ENCODE measurements around the gene ACTL6B. TPM values are rescaled to one million over a fixed set of nuclear protein-coding genes. Genes with fewer than 3 reads are reported as not detected.
A peak's percentile ranks its signal among the peaks of the same experiment; 100 is the strongest.
"Not testable (repeated sequence)": the region's sequence is repeated elsewhere in the genome, so short reads cannot be mapped to it uniquely, and the experiment has no call there.

ACTL6B gene
- not detected for total RNA-seq

DNA sequence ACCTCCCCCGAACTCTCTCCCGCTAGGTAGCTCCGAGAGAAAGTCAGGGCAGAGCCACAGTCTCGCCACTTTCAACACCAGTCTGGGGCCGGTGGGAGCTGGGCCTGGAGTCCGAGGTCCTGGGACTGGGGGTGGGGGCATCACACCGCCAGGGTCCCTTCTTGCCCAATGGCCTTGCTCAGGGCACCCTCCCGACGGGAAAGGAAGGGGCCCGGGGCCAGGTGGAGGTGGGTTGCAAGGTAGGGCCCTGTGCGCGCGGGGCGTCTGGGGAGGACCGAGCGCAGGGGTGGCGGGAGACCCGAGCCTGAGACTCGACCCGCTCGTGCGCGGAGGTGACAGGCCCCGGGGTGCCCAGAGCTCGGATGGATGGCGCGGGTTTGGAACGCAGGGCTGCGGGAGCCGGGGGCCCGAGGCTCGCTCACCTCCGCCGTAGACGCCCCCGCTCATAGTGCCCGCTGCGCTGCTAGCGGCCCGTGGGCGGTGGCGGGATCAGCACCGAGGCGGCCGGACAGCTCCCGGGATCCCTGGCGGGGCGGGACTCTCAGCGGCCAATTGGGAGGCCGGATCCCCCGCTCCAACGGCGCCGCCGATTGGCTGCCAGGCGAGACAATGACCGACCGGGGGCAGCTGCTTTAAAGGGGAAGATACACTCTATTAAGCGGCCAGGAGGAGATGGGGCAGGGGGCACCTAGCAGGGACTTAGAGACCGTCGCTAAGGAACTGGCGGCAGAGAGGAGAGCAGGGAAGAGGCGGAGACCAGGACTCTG is at the start of gene ACTL6B:
ACTL6B (minus strand) TSS at position 541 of the 767 bp plus-strand sequence; CDS start at position 447, 94 bp downstream.
- WGBS, 2 donors, result 14 to 15% methylated on average over 21 to 56 of the region's 63 CpGs
- no peak for DNase-seq (ENCODE audit: low spot score in 2 of 2)
- intact Hi-C loops (cut with DNase I; ENCODE audit: low total_unique reads), result no loop called here
- TF ChIP-seq, protein P1, sequence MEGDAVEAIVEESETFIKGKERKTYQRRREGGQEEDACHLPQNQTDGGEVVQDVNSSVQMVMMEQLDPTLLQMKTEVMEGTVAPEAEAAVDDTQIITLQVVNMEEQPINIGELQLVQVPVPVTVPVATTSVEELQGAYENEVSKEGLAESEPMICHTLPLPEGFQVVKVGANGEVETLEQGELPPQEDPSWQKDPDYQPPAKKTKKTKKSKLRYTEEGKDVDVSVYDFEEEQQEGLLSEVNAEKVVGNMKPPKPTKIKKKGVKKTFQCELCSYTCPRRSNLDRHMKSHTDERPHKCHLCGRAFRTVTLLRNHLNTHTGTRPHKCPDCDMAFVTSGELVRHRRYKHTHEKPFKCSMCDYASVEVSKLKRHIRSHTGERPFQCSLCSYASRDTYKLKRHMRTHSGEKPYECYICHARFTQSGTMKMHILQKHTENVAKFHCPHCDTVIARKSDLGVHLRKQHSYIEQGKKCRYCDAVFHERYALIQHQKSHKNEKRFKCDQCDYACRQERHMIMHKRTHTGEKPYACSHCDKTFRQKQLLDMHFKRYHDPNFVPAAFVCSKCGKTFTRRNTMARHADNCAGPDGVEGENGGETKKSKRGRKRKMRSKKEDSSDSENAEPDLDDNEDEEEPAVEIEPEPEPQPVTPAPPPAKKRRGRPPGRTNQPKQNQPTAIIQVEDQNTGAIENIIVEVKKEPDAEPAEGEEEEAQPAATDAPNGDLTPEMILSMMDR (IDR thresholded peaks at IDR 0.05), result no peak
- TF ChIP-seq POLR2A (IDR thresholded peaks at IDR 0.05), result no peak
- no peak within 1 kb of the TSS for H3K4me3 ChIP-seq (ENCODE audit: low read depth, poor library complexity, severe bottlenecking)

DNA sequence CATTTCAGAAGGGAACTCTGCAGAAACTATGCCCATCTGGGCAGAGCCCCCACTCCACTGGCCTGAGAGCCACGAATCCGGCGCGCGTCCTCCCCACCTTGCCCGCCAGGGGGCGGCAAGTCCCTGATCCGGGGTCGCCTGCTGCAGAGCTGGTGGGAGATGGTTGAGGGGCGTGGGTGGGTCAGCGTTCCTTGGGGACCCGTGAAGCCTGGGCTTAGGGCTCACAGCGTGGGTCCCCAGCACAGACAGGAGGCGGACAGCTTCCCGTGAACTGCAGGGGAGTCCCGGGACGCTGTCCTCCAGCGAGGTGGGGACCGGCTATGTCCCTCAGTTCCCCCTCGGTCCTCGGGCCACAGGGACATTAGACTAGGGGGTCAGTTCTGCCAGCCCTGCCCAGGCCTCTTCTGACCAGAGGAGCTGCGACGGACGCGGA is 49.1 kb upstream of the ACTL6B start:
- intact Hi-C loops (cut with DNase I; ENCODE audit: low total_unique reads), result no loop called here
- DNase-seq (ENCODE audit: low spot score in 2 of 2), result peak in 1 of 2 donors; percentile 95
- no peak for TF ChIP-seq POLR2A (IDR thresholded peaks at IDR 0.05)
- TF ChIP-seq, protein P1 (IDR thresholded peaks at IDR 0.05), result peak in 1 of 3 donors; percentile 84
- peak overlapping the region; percentile 78 for H3K4me3 ChIP-seq (ENCODE audit: low read depth, poor library complexity, severe bottlenecking)
- WGBS, 2 donors, result 0 to 2% methylated on average over 9 to 22 of the region's 25 CpGs

DNA sequence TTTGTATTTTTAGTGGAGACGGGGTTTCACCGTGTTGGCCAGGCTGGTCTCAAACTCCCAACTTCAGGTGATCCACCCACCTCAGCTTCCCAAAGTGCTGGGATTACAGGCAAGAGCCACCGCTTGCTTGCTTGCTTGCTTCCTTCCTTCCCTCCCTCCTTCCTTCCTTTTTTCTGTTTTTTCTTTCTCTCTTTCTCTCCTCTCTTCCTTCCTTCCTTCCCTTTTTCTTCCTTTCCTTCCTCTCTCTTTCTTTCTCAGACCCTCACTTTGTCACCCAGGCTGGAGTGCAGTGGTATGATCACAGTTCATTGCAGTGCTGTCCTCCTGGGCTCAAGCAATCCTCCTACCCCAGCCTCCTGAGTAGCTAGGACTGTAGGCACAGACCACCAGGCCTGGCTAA is 44.8 kb upstream of the ACTL6B start:
- intact Hi-C loops (cut with DNase I; ENCODE audit: low total_unique reads); H3K4me3 ChIP-seq (ENCODE audit: low read depth, poor library complexity, severe bottlenecking); DNase-seq (ENCODE audit: low spot score in 2 of 2): not testable (repeated sequence)
- WGBS, 2 donors, result 65 to 74% methylated on average over 3 of the region's 3 CpGs

DNA sequence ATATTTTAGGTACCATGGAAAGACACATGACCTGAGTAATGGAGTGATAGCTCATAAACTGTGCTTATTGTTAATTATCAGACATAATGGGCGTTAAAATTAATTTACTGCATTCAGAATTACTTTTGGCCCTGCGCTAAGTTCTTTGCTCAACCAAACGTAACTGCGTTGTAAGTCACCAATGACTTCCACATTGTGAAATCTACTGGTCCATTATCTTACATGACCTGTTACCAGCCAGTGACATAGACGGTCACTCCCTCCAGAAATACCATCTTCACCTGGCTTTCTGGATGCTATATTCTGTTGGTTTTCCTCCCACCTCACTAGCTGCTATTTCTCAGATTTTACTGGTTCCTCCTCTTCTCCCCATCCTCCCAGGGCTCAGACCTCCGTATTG is 42.8 kb upstream of the ACTL6B start:
- TF ChIP-seq POLR2A (IDR thresholded peaks at IDR 0.05), result no peak
- TF ChIP-seq, protein P1 (IDR thresholded peaks at IDR 0.05), result no peak
- no peak for DNase-seq (ENCODE audit: low spot score in 2 of 2)
- 62 to 70% methylated on average over 6 of the region's 6 CpGs for WGBS, 2 donors
- intact Hi-C loops (cut with DNase I; ENCODE audit: low total_unique reads), result no loop called here
- no peak overlapping the region for H3K4me3 ChIP-seq (ENCODE audit: low read depth, poor library complexity, severe bottlenecking)

DNA sequence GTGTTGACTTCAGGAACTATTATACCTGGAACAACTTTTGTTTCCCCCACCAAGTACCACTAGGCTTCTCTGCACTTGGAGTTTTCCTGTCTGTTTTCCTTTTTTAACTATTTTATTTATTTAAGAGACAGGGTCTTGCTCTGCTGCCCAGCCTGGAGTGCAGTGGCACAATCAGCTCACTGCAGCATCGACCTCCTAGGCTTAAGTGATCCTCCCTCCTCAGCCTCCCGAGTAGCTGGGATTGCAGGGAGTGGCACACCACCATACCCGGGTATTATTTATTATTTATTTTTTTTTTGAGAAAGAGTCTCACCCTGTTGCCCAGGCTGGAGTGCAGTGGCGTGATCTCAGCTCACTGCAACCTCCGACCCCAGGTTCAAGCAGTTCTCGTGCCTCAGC is 39.9 kb upstream of the ACTL6B start:
- TF ChIP-seq, protein P1 (IDR thresholded peaks at IDR 0.05), result no peak
- no peak for TF ChIP-seq POLR2A (IDR thresholded peaks at IDR 0.05)
- intact Hi-C loops (cut with DNase I; ENCODE audit: low total_unique reads), result no loop called here
- H3K4me3 ChIP-seq (ENCODE audit: low read depth, poor library complexity, severe bottlenecking), result no peak overlapping the region
- no peak for DNase-seq (ENCODE audit: low spot score in 2 of 2)
- WGBS, 2 donors, result 82 to 84% methylated on average over 6 of the region's 6 CpGs

DNA sequence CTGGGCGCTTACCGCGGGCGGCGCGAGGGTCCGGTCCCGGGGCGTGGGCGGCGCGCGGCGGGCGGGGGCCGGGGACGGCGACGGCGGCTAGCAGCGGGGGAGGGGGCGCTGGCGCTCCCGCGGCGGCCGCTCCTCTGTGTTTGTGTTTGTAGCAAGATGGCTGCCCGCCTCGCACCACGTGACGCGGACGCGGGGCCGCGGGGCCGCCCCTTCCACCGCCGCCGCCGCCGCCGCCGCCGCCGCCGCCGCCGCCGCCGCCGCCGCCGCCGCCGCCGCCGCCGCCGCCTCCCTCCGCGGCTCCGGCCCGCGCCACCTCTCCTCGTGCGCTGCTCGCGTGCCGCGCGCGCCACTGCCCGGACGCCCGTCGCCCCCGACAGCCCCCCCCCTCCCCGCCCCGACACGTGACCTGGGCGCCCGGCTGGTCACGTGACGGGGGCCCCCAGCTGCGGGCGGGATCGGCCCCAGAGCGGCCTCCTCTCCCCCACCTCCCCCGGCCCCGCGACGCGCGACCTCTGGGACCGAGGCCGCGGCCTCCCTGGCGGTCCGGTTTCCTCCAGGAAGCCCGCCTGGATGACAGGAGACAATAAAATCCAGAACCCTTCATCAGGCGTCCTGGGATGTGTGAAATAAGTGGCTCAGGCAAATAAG is 38.0 kb upstream of the ACTL6B start, which contains the start of gene GIGYF1:
GIGYF1 (minus strand) TSS at position 153 of the 648 bp plus-strand sequence. CDS start 6,012 bp downstream, outside the sequence.
- no peak for TF ChIP-seq POLR2A (IDR thresholded peaks at IDR 0.05)
- TF ChIP-seq, protein P1 (IDR thresholded peaks at IDR 0.05), result no peak
- peak within 1 kb of the TSS; percentile 82 for H3K4me3 ChIP-seq (ENCODE audit: low read depth, poor library complexity, severe bottlenecking)
- WGBS, 2 donors, result 1 to 2% methylated on average over 6 to 28 of the region's 102 CpGs
- intact Hi-C loops (cut with DNase I; ENCODE audit: low total_unique reads), result loop anchor here (5.0 kb wide), 1 partner anchor 158 kb away; the partner anchor contains the start of gene SLC12A9
- peak in 1 of 2 donors; percentile 93 for DNase-seq (ENCODE audit: low spot score in 2 of 2)
